Cardiac septum (tissue), 1 donor: Measurements from ENCODE around the gene POU2AF1. TPM values are rescaled to one million over a fixed set of nuclear protein-coding genes. Genes with fewer than 3 reads are reported as not detected.
"Not testable (repeated sequence)": the region's sequence is repeated elsewhere in the genome, so short reads cannot be mapped to it uniquely, and the experiment has no call there.

ENCODE experiments used
- DNase-seq: peaks from one replicate; pipeline ENCODE4 v3.0.0-alpha.2; 2020; ENCODE audit warnings: low spot score
- intact Hi-C: fragments of 100-400 bp; cut with DNase I; formaldehyde crosslinking; loops from one replicate; pipeline ENCODE4 v1.14.0; 2022
- total RNA-seq: library from RNA; stranded (reverse); fragmentation: NEBNext Ultra II Directional; extraction: Animal tissue kit (Norgen Biotek cat#: 25700); gene quantifications from one replicate; pipeline ENCODE4 v1.2.1, GENCODE V29; 2021
- donor health status: DM: no; HTN: no; CAD: no.

The POU2AF1 gene
- total RNA-seq, 1 donor from 2014 or later = 0.13 TPM

GRCh38 chr11:111329306-111330204 is 49.5 kb downstream of the POU2AF1 start:
- intact Hi-C loops = no loop called here
- DNase-seq = no peak

GRCh38 chr11:111327908-111328624 is 51.0 kb downstream of the POU2AF1 start:
- DNase-seq = no peak

GRCh38 chr11:111326824-111327223 is 52.3 kb downstream of the POU2AF1 start:
- intact Hi-C loops = no loop called here

More at GRCh38 chr11:111327908-111328624, 51.0 kb downstream of the POU2AF1 start:
- intact Hi-C loops = no loop called here

GRCh38 chr11:111325259-111325658 is 53.8 kb downstream of the POU2AF1 start:
- intact Hi-C loops = no loop called here
- DNase-seq = no peak

More at GRCh38 chr11:111326824-111327223, 52.3 kb downstream of the POU2AF1 start:
- DNase-seq = no peak

GRCh38 chr11:111324277-111324720 is 54.8 kb downstream of the POU2AF1 start:
- intact Hi-C loops = no loop called here
- DNase-seq = no peak

GRCh38 chr11:111322534-111322933 is 56.5 kb downstream of the POU2AF1 start:
- intact Hi-C loops = no loop called here
- no peak for DNase-seq

GRCh38 chr11:111320728-111321568 is 58.1 kb downstream of the POU2AF1 start:
- intact Hi-C loops = no loop called here
- DNase-seq = no peak

- intact Hi-C loops, DNase-seq: not testable (repeated sequence)
Measured at GRCh38 chr11:111320199-111320598, 58.9 kb downstream of the POU2AF1 start.

- DNase-seq = no peak
- intact Hi-C loops = no loop called here
Measured at GRCh38 chr11:111319296-111319695, 59.8 kb downstream of the POU2AF1 start.

- DNase-seq = no peak
- intact Hi-C loops = no loop called here
Measured at GRCh38 chr11:111312076-111312475, 67.0 kb downstream of the POU2AF1 start.

GRCh38 chr11:111310723-111311122 is 68.4 kb downstream of the POU2AF1 start:
- DNase-seq = no peak
- intact Hi-C loops = no loop called here

- intact Hi-C loops = no loop called here
Measured at GRCh38 chr11:111310088-111310487, 69.0 kb downstream of the POU2AF1 start.

GRCh38 chr11:111309215-111309915 is 69.7 kb downstream of the POU2AF1 start:
- no peak for DNase-seq
- intact Hi-C loops = no loop called here

More at GRCh38 chr11:111310088-111310487, 69.0 kb downstream of the POU2AF1 start:
- no peak for DNase-seq

GRCh38 chr11:111308140-111308539 is 70.9 kb downstream of the POU2AF1 start:
- DNase-seq = no peak
- intact Hi-C loops = no loop called here

GRCh38 chr11:111307472-111308108 is 71.5 kb downstream of the POU2AF1 start:
- no peak for DNase-seq
- intact Hi-C loops = no loop called here

GRCh38 chr11:111306321-111306720 is 72.8 kb downstream of the POU2AF1 start:
- no peak for DNase-seq
- intact Hi-C loops = no loop called here

- intact Hi-C loops = no loop called here
- DNase-seq = no peak
Measured at GRCh38 chr11:111305876-111306275, 73.2 kb downstream of the POU2AF1 start.

- intact Hi-C loops = no loop called here
- no peak for DNase-seq
Measured at GRCh38 chr11:111305162-111305802, 73.8 kb downstream of the POU2AF1 start.
